Ovary (tissue), 3 donors: ENCODE results near the gene NKX1-1.

Source experiments
- CTCF ChIP-seq, 3 donors: fragments of 450-650 bp in 2 of 3; fragments of 200-600 bp in 1 of 3; IDR thresholded peaks; one replicate each; pipeline versions ENCODE4 v1.5.1 to v1.8.0; 2016 to 2022; ENCODE audit warnings: antibody characterized with exemption in 3 of 3, mild to moderate bottlenecking in 1 of 3
- EP300 ChIP-seq: sonication (generic); formaldehyde crosslinking; IDR thresholded peaks from one replicate; pipeline ENCODE4 v1.6.1; 2017; ENCODE audit warnings: antibody characterized with exemption
- donor health status: DM: no; HTN: no; CAD: no.

DNA sequence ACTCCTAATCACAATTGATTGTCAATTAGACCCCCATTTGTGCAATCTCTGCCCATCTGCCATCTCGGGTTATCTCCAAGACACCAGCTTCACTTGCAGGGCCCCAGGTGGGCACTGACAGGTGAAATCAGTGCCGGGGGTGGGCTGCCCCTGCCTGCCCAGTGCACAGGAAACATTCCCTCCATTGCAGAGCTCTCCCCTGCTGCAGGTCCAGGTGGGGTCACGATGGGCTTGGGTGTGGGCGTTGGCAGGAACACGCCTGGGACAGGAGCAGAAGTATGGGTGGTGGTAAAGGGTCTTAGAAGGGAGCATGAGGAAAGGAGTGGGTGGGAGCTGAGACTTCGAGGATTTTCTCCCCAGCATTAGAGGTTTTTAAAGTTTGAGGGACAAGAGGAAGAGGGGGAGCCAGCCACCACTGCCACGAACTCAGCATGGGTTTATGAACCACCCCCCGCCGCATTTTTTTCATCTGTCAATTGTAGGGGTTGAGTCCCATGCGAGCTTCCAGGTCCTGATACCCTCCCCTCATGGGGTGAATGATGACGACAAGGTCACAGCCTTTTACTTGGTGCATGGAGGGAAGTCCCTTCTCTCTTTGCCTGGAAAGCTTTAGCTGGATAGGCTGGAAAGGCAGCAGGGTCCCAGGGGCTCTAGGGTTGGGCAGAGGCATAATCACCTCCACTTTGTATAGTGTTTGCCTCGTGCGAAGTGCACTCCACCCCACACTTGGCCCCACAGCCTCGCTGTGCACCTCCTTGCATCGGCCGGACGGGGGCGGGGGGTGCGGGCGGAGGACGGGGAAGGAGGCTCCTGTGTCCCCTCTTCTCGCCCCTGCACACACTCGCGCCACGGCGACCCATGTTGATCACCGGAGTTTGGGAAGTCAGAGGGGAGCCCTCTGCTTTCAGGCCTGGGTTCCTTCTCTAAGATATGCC, 3.5 kb upstream of the NKX1-1 start:
- no peak for TF ChIP-seq CTCF (IDR thresholded peaks at IDR 0.05)
- no peak for TF ChIP-seq EP300
